HEK293T (cell line): ENCODE measurements around the gene CAV3.

Source experiments
- BHLHE40 ChIP-seq: fragments of 450-650 bp; IDR thresholded peaks from 2 replicates; pipeline ENCODE4 v1.6.1; 2016; ENCODE audit warnings: mild to moderate bottlenecking, moderate library complexity, borderline replicate concordance
- FOXA1 ChIP-seq: fragments of 450-650 bp; IDR thresholded peaks from 2 replicates; pipeline ENCODE4 v1.6.1; 2016; ENCODE audit warnings: mild to moderate bottlenecking
- PKNOX1 ChIP-seq: fragments of 450-650 bp; IDR thresholded peaks from 2 replicates; pipeline ENCODE4 v1.6.1; 2016
- SP1 ChIP-seq: fragments of 450-650 bp; IDR thresholded peaks from 2 replicates; pipeline ENCODE4 v1.6.1; 2017
- SUZ12 ChIP-seq: fragments of 450-650 bp; IDR thresholded peaks from 2 replicates; pipeline ENCODE4 v1.6.1; 2016; ENCODE audit warnings: mild to moderate bottlenecking
- ZNF384 ChIP-seq: fragments of 450-650 bp; IDR thresholded peaks from 2 replicates; pipeline ENCODE4 v1.6.1; 2016

- TF ChIP-seq ZNF384 = no peak
- TF ChIP-seq FOXA1 = no peak
- no peak for TF ChIP-seq SP1
- no peak for TF ChIP-seq PKNOX1
- no peak for TF ChIP-seq BHLHE40
- TF ChIP-seq SUZ12 = no peak
Measured at GRCh38 chr3:8733332-8734094, at the start of gene CAV3.
